Stomach (tissue), 4 donors: ENCODE results near the gene CBLN1.

Experiments used
- EP300 ChIP-seq: sonication (generic); formaldehyde crosslinking; IDR thresholded peaks from one replicate; pipeline ENCODE4 v1.6.1; 2017; ENCODE audit warnings: antibody characterized with exemption
- POLR2A ChIP-seq, 4 donors: fragments of 450-650 bp; IDR thresholded peaks; one replicate each; pipeline ENCODE4 v1.6.1; 2016; ENCODE audit warnings: antibody characterized with exemption in 4 of 4, control low read depth in 2 of 4, mild to moderate bottlenecking in 1 of 4, moderate library complexity in 1 of 4
- POLR2AphosphoS5 ChIP-seq, 3 donors: sonication (generic); formaldehyde crosslinking; IDR thresholded peaks; one replicate each; pipeline ENCODE4 v1.6.1; 2016; ENCODE audit warnings: antibody characterized with exemption in 3 of 3
- TF ChIP-seq, protein P1 (sequence below), 7 experiments: fragments of 450-650 bp in 4 of 7; fragments of 200-600 bp in 3 of 7; sonication (generic) in 3 of 7; IDR thresholded peaks; one replicate each; pipeline ENCODE4 v1.5.1; 2016 to 2019; ENCODE audit warnings: antibody characterized with exemption in 7 of 7, control low read depth in 2 of 7, mild to moderate bottlenecking in 1 of 7

DNA sequence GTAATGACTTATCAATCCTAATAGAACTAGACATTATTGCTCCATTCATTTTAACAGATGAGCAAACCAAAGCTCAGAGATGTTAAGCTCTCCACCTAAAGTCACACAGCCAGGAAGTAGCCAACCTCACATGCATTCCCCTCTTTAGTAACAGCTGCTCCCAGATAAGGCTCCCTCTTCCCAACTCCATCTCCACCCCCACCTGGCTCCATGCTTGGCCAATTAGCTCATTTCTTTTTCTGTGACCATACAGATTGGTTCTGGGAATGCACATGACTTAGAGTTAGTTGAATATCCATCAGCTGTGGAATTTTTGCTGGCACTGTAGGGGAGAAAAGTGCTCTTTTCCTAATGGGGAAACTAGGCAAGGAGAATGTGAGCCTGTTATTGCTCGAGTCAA, 13.0 kb downstream of the CBLN1 start:
- TF ChIP-seq, protein P1, sequence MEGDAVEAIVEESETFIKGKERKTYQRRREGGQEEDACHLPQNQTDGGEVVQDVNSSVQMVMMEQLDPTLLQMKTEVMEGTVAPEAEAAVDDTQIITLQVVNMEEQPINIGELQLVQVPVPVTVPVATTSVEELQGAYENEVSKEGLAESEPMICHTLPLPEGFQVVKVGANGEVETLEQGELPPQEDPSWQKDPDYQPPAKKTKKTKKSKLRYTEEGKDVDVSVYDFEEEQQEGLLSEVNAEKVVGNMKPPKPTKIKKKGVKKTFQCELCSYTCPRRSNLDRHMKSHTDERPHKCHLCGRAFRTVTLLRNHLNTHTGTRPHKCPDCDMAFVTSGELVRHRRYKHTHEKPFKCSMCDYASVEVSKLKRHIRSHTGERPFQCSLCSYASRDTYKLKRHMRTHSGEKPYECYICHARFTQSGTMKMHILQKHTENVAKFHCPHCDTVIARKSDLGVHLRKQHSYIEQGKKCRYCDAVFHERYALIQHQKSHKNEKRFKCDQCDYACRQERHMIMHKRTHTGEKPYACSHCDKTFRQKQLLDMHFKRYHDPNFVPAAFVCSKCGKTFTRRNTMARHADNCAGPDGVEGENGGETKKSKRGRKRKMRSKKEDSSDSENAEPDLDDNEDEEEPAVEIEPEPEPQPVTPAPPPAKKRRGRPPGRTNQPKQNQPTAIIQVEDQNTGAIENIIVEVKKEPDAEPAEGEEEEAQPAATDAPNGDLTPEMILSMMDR (IDR thresholded peaks at IDR 0.05) = no peak
- TF ChIP-seq POLR2A (IDR thresholded peaks at IDR 0.05) (no peak), POLR2AphosphoS5 (IDR thresholded peaks at IDR 0.05) (no peak), EP300 (no peak)
